Dedifferentiated amniotic fluid mesenchymal stem cell (primary cell): ENCODE data around the gene TOP3B.
A peak's percentile ranks its signal among the peaks of the same experiment; 100 is the strongest.

Experiments used
- DNase-seq: peaks from one replicate; pipeline ENCODE4 v3.0.0-alpha.2; 2016; ENCODE audit errors: extremely low spot score

The TOP3B gene

GRCh38 chr22:21981874-21982273, 713 bp downstream of the TOP3B start:
- DNase-seq: no peak

DNA sequence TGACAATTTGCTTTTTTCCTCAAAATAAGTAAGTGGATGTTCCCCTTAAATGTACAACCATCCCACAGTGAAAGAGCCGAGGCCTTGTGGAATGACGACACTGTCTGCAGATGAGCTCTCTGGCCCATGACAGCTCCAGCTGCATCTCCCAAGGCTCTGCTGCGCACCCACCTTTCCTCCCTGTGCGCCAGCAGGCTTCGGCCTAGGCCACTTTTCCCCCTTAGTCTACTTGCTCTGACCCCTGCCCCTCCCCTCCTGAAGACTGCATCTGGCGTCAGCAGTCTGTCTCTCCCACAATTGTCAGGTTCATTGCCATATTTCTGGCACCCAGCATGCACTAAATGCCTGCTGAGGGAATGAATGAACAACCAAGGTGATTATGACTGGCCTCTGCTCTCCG, 2.0 kb downstream of the TOP3B start:
- DNase-seq: no peak

GRCh38 chr22:21978564-21979386, 3.8 kb downstream of the TOP3B start:
- DNase-seq: no peak

DNA sequence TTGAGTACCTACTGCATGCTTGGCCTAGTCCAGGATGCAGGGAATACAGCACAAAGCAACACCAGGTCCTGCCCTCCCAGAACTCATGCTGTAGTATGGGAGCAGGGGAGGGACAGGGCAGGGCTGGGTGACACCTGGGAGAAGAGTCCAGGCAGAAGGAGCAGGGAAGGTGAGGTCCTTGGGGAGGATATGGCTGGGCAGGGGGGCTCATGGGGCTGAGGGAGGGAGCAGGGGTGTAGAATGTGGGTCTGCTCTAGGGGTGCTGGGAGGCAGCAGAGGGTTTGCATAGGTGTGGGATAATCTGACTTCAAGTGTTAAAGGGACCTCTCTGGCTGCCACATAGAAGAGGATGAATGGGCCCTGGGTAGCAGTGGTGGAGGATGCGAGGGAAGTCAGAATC, 4.8 kb downstream of the TOP3B start:
- DNase-seq: no peak

GRCh38 chr22:21975854-21976345, 6.7 kb downstream of the TOP3B start:
- no peak for DNase-seq

GRCh38 chr22:21975273-21975672, 7.3 kb downstream of the TOP3B start:
- no peak for DNase-seq

DNA sequence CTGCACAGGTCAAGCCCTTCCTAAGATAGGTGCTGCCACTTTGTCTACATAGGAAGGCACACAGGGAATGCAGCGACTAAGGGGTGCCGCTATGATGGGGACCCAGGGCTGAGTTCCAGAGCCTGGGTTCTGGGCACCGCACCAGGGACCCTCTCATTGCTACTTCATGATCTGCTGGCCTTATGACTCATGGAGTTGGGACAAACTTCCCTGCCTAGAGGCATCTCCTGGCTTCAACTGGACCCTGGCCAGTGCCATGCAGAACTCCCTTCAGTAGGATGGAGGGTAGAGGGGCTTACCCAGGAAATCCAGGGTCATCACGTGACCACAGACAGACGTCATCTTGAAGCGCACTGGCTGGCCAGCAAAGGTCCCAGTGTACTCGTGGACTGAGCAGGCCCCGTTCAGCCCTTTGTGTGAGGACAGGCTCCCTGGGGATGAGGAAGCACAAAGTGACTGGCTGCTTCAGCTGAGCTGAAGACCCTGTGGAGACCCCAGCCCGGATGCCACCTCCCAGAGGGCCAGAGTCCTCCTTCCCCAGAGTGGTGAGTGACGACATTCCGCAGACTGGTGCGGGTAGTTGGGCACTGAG, 8.4 kb downstream of the TOP3B start:
- no peak for DNase-seq

GRCh38 chr22:21972806-21973205, 9.8 kb downstream of the TOP3B start:
- DNase-seq: no peak

DNA sequence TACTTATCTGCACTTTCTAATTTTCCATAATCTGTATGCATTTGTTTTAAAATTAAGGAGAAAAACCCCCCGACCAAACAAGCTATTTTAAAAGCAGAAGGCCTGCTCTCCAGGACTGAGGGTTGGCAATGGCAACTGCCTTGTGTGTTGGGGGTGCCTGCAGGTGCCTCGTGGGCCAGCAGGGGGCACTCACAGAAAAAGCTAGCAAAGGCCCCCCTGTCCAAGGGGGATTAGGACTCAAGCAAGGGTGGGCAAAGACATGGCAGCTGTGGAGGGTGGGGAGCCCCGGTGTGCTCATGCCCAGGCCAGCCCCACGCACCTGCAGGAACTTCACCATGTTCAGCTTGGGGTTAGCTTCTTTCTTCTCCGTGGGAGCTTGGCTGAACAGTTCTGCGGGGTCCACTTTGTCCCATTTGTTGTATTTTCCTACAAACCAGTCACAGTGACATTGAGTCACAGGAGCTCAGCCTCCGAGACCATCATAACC, 10.3 kb downstream of the TOP3B start:
- DNase-seq: no peak

- DNase-seq: no peak
These were observed 10.7 kb downstream of the TOP3B start for GRCh38 chr22:21971858-21972275.

DNA sequence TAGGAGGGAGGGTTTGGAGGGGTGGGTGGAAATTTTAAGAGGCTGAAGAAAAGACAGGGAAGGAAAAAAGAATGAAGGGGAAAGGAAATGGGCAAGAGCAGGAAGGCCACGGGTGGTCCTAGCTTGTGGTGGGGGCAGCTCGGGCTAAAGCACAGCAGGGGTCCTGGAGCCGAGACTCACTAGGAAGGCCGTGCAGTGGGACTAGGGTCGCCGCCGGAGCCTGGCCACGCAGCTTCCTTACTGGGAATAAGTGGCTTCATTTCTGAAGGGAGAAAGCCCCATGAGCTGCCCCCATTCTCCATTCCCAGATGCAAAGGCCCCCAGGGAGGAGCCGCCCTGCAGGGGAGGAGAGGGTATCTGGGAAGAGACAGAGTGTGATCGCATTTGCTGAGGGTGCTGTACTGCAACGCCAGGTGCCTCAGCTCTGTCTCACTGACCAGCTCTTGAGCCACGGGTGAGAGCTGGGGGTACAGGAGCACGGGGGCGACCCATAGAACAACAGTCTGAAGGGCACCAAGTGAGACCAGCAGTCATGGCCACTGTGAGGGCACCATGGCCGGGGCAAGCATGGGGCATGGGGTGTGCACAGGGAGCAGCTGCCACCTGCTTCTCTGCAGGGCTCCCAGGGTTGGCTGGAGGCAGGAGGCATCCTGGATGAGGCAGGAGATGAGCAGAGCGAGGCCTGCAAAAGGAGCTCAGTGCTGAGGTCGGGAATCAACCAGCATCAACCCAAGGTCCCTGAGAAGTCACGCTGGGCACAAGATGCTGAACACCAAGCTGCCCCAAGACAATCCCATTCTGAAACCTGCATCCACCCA, 11.6 kb downstream of the TOP3B start:
- no peak for DNase-seq

DNA sequence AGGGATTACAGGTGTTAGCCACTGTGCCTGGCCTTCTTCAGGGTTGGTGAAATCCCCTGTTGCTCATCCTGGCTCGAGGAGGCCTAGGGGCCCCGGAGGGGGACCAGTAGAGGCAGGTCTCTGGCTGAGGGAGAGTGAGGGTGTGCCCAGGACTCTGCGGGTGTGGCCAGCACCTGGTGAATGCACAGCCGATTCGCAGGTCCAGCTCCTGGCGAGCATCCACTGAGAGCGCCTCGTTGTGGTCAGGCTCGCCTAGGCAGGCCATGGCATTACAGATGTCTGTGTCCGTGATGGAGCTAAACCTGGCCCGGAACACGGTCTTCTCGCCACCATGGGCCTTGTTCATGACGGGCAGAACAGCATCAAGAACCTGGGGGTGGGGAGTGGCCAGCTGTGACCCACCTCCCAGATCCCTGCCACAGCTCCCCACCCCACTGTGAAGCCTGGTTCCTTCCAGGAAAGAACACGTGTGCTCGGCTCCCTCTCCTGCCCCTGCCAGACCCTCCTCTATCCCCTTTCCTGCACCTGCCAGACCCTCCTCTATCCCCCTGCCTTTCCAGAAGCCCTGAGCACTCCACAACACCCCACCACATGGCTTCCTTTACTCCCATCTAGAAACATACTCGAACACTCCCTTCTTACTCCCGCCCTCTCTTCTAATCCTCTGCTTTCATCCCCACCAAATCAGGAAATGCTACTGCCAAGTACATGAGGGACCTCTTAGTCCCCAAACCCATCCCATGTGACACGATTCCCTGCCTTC, 12.4 kb downstream of the TOP3B start:
- DNase-seq: no peak

GRCh38 chr22:21968452-21969129, 14.0 kb downstream of the TOP3B start:
- DNase-seq: peak; percentile 6

GRCh38 chr22:21967693-21968271, 14.8 kb downstream of the TOP3B start:
- peak; percentile 9 for DNase-seq

- DNase-seq: no peak
These were observed 15.7 kb downstream of the TOP3B start for GRCh38 chr22:21966643-21967516.

DNA sequence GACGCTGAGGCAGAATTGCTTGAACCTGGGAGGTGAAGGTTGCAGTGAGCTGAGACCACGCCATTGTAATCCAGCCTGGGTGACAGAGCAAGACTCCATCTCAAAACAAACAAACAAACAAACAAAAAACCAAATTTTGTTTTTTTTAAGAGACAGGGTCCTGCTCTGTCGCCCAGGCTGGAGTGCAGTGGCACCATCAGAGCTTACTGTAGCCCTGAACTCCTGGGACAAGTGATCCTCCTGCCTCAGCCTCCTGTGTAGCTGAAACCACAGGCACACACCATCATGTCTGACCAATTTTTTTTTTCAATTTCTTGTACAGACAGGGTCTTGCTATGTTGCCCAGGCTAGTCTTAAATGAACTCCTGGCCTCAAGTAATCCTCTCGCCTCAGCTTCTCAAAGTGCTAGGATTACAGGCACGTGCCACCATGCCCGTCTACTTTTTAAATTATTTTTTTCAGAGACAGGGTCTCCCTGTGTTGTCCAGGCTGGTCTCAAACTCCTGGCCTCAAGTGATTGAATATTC, 16.8 kb downstream of the TOP3B start:
- no peak for DNase-seq

DNA sequence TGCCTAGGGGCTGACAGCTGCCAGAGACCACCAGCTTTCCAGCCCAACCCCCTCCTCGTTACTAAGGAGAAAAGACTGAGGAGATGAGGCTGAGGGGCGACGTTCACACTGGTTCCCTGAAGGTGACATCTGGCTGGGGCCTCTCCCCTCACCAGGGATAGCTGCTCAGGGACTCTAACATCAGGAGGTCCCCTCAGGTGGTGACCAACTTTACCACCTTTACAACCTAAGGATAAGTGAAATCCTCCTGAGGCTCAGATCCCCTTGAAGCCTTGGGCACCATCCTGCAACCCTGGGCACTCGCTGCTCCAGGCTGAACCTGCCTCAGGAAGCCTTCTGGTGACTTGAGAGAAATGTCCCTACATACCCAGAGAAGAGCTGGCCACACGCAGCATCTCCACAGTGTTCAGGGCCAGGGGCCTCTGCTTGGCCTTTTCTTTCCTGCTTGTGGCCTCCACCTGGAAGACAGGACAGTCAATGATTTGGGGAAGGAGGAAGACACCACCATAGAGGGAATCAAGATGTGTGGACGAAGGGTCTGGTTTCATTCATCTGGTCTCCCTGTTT, 17.6 kb downstream of the TOP3B start:
- no peak for DNase-seq

DNA sequence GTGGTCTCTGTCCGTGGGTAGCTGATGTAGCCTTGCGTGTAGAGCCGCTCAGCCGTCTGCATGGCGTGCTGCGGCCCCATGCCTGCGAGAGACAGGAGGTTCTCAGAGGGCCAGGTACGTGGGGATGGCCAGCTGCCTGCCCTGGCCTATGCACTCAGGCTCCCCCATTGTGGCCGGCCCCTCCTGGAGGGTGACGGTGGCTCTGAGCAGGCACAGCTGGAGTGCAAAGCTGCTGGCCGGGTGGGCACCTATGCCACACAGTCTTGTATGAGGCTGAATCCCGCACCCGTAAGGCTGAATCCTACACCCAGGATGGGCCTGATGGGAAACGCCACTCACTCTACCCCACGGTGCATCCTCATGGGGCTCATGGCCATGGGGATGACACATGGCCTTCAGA, 18.4 kb downstream of the TOP3B start:
- DNase-seq: no peak

GRCh38 chr22:21963790-21964211, 18.8 kb downstream of the TOP3B start:
- no peak for DNase-seq
